Measurements from ENCODE around the gene TEX52. TPM values are rescaled to one million over a fixed set of nuclear protein-coding genes. Genes with fewer than 3 reads are reported as not detected.
A peak's percentile ranks its signal among the peaks of the same experiment; 100 is the strongest.

TEX52 gene
- total and polyA plus RNA-seq, 9 donors: not detected

DNA sequence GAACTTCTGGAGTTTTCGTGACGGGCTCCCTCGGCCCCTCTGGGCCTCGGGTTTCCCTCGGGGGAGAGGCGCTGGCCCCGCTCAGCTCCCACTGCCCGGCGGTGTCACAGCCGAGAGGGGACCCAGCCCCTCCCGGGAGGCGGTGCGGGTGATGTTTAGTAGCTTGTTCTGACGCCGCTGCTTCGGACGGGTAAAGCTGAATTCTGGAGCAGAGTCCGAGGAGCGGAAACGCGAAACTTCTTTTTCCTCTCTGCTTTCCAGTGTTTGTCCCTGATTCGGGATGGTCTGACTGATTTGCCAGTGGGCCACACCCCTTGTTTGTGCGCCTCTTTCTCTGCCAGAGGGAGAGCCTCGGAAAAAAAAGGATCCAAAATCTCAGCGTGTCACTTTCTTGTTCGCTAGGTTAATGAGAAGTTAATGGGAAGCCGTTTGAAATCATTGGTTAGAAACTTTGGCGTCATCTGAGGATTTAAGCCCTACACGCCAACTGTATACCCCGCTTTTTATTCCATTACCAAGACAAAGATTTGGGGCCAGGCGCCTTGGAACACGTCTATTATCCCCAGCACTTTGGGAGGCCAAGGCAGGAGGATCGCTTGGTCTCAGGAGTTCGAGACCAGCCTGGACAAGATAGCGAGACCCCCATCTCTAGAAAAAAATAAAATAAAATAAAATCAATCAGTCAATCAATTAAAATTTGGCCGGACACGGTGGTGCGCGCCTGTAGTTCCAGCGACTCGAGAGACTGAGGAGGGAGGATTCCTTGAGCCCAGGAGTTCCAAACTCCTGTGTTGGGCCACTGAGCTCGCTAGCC, 34.6 kb upstream of the TEX52 start:
- no peak for TF ChIP-seq EP300 (IDR thresholded peaks at IDR 0.05)
- TF ChIP-seq, protein P1, sequence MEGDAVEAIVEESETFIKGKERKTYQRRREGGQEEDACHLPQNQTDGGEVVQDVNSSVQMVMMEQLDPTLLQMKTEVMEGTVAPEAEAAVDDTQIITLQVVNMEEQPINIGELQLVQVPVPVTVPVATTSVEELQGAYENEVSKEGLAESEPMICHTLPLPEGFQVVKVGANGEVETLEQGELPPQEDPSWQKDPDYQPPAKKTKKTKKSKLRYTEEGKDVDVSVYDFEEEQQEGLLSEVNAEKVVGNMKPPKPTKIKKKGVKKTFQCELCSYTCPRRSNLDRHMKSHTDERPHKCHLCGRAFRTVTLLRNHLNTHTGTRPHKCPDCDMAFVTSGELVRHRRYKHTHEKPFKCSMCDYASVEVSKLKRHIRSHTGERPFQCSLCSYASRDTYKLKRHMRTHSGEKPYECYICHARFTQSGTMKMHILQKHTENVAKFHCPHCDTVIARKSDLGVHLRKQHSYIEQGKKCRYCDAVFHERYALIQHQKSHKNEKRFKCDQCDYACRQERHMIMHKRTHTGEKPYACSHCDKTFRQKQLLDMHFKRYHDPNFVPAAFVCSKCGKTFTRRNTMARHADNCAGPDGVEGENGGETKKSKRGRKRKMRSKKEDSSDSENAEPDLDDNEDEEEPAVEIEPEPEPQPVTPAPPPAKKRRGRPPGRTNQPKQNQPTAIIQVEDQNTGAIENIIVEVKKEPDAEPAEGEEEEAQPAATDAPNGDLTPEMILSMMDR (IDR thresholded peaks at IDR 0.05): no peak
- Histone ChIP-seq H3K4me3 (peak overlapping the region; percentile 97), H3K27ac (peak overlapping the region; percentile 30 to 98), H3K36me3 (no peaks in the 10 kb centered on the region), H3K27me3 (no peaks in the 10 kb centered on the region), H3K9me3 (no peaks in the 10 kb centered on the region), H3K4me1 (ENCODE audit: insufficient read depth) (peaks cover 13% of the 10 kb centered on the region)
- intact Hi-C loops (cut with DNase I): no loop called here
- DNase-seq: peak in 4 of 5 donors; percentile 38 to 73 (median 60)
- WGBS, 3 donors: 14 to 16% (median 15%) methylated on average over 42 of the region's 42 CpGs

GRCh38 chr12:2890388-2891239, 33.8 kb upstream of the TEX52 start, which contains the start of gene TULP3:
Gene TULP3 (plus strand): TSS chr12:2890891. CDS start chr12:2890948, 57 bp downstream.
- Histone ChIP-seq H3K36me3 (no peaks in the 10 kb centered on the region), H3K9me3 (no peaks in the 10 kb centered on the region), H3K4me1 (ENCODE audit: insufficient read depth) (peaks cover 13% of the 10 kb centered on the region), H3K27ac (peak within 1 kb of the TSS; percentile 82 to 98), H3K27me3 (no peaks in the 10 kb centered on the region), H3K4me3 (peak within 1 kb of the TSS; percentile 97)
- peak; percentile 99 to 100 (median 99) for DNase-seq
- 0 to 1% (median 0%) methylated on average over 66 to 83 of the region's 83 CpGs for WGBS, 3 donors
- TF ChIP-seq POLR2A (IDR thresholded peaks at IDR 0.05): peak; percentile 96
- TF ChIP-seq, protein P1 (IDR thresholded peaks at IDR 0.05): peak in 2 of 3 donors; percentile 30 to 32
- TF ChIP-seq EP300 (IDR thresholded peaks at IDR 0.05): no peak
- intact Hi-C loops (cut with DNase I): no loop called here

DNA sequence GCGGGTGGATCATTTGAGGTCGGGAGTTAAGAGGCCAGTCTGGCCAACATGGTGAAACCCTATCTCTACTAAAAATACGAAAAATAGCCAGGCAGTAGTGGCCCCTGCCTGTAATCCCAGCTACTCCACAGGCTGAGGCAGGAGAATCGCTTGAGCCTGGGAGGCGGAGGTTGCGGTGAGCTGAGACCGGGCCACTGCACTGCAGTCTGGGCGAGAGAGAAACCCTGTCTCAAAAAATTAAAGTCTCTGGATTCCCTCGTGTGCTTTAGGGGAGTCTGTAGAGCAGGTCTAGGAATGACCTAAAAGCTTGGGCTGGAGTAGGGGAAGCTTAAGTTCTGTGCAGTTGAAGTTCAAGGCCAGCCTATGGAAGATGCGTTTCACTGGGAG, 33.2 kb upstream of the TEX52 start:
- Histone ChIP-seq H3K36me3 (no peaks in the 10 kb centered on the region), H3K27ac (peak overlapping the region; percentile 82 to 98), H3K27me3 (no peaks in the 10 kb centered on the region), H3K9me3 (no peaks in the 10 kb centered on the region), H3K4me1 (ENCODE audit: insufficient read depth) (peaks cover 13% of the 10 kb centered on the region), H3K4me3 (peak overlapping the region; percentile 97)
- WGBS, 3 donors: 28 to 36% (median 34%) methylated on average over 10 of the region's 10 CpGs
- TF ChIP-seq POLR2A (IDR thresholded peaks at IDR 0.05) (no peak), EP300 (IDR thresholded peaks at IDR 0.05) (no peak)
- TF ChIP-seq, protein P1 (IDR thresholded peaks at IDR 0.05): no peak
- intact Hi-C loops (cut with DNase I): no loop called here
- no peak for DNase-seq

- Histone ChIP-seq H3K9me3 (no peaks in the 10 kb centered on the region), H3K4me1 (ENCODE audit: insufficient read depth) (peaks cover 5% of the 10 kb centered on the region), H3K27ac (no peak overlapping the region), H3K4me3 (no peak overlapping the region), H3K36me3 (no peaks in the 10 kb centered on the region), H3K27me3 (no peaks in the 10 kb centered on the region)
- no peak for DNase-seq
- 77 to 80% (median 78%) methylated on average over 10 of the region's 10 CpGs for WGBS, 3 donors
- intact Hi-C loops (cut with DNase I): loop anchor here in 1 of 4 donors (10.0 kb wide), 1 partner anchor 52 kb away; the partner anchor contains the start of gene NRIP2
- TF ChIP-seq POLR2A (IDR thresholded peaks at IDR 0.05) (no peak), EP300 (IDR thresholded peaks at IDR 0.05) (no peak)
- TF ChIP-seq, protein P1 (IDR thresholded peaks at IDR 0.05): no peak
Observed at GRCh38 chr12:2886768-2887450, 30.1 kb upstream of the TEX52 start.

Measured in ovary (tissue), 9 donors.